Middle frontal gyrus (tissue), 1 donor: ENCODE measurements around the gene FFAR2.

Experiments
- DNase-seq: peaks from one replicate; pipeline ENCODE4 v3.0.0-alpha.2; 2015; ENCODE audit warnings: low spot score; ENCODE audit errors: extremely low spot score

The FFAR2 gene

GRCh38 chr19:35486268-35486708, 38.2 kb downstream of the FFAR2 start:
- no peak for DNase-seq

GRCh38 chr19:35487656-35488182, 39.7 kb downstream of the FFAR2 start:
- no peak for DNase-seq

- no peak for DNase-seq
These were observed 40.6 kb downstream of the FFAR2 start for GRCh38 chr19:35488677-35489076.

- no peak for DNase-seq
These were observed 42.3 kb downstream of the FFAR2 start, which contains the start of gene KRTDAP for GRCh38 chr19:35490364-35490763. Gene KRTDAP (minus strand): TSS chr19:35490464. CDS start chr19:35490442, 22 bp downstream.

GRCh38 chr19:35491836-35492360, 43.8 kb downstream of the FFAR2 start:
- no peak for DNase-seq

GRCh38 chr19:35493971-35494370, 45.9 kb downstream of the FFAR2 start:
- no peak for DNase-seq

GRCh38 chr19:35495107-35496064, 47.3 kb downstream of the FFAR2 start:
- DNase-seq: peak; percentile 46

- no peak for DNase-seq
These were observed 49.3 kb downstream of the FFAR2 start for GRCh38 chr19:35497406-35497805.

GRCh38 chr19:35498220-35498619, 50.2 kb downstream of the FFAR2 start:
- no peak for DNase-seq

GRCh38 chr19:35498984-35499527, 51.0 kb downstream of the FFAR2 start:
- DNase-seq: no peak

GRCh38 chr19:35500611-35501010, 52.6 kb downstream of the FFAR2 start:
- DNase-seq: no peak
